DND-41 (cell line): ENCODE results near the gene SECTM1.

Experiments
- ATAC-seq: fragments of 200-7000 bp; cut with Tn5 transposase; 3 replicates; pipeline ENCODE4 v1.9.1; 2021; ENCODE audit warnings: low read depth; ENCODE audit not compliant: insufficient read depth
- DNase-seq: peaks from one replicate; pipeline ENCODE4 v3.0.0-alpha.2; 2020
- H2AFZ ChIP-seq: 2 replicates; pipeline ENCODE4 v1.6.0; 2012; ENCODE audit warnings: low read depth, low read length
- H3K27ac ChIP-seq: 2 replicates; pipeline ENCODE4 v1.5.1; 2012; ENCODE audit warnings: low read length, inconsistent platforms
- H3K27me3 ChIP-seq: fragments of 200-600 bp; sonication (generic); 2 replicates; pipeline ENCODE4 v1.6.0; 2012; ENCODE audit warnings: low read length, mild to moderate bottlenecking, inconsistent platforms; ENCODE audit not compliant: insufficient read depth, poor library complexity
- H3K36me3 ChIP-seq: 2 replicates; pipeline ENCODE4 v1.5.1; 2012; ENCODE audit warnings: low read length, inconsistent platforms; ENCODE audit not compliant: insufficient read depth
- H3K4me1 ChIP-seq: 2 replicates; pipeline ENCODE4 v1.5.1; 2012; ENCODE audit warnings: mild to moderate bottlenecking, low read length; ENCODE audit not compliant: insufficient read depth
- H3K4me2 ChIP-seq: 2 replicates; pipeline ENCODE4 v1.6.0; 2012; ENCODE audit warnings: mild to moderate bottlenecking, moderate library complexity, low read length, inconsistent platforms; ENCODE audit not compliant: insufficient read depth
- H3K4me3 ChIP-seq, 2 experiments: fragments of 200-600 bp in 1 of 2; shearing (Covaris generic) in 1 of 2; 2 replicates each; pipeline ENCODE4 v1.5.1; 2012 to 2016; ENCODE audit warnings: inconsistent platforms in 2 of 2, low read length in 2 of 2, mild to moderate bottlenecking in 2 of 2, low read depth in 1 of 2, moderate library complexity in 1 of 2
- H3K79me2 ChIP-seq: 2 replicates; pipeline ENCODE4 v1.6.0; 2012; ENCODE audit warnings: low read length, inconsistent platforms; ENCODE audit not compliant: insufficient read depth
- H3K9ac ChIP-seq: 2 replicates; pipeline ENCODE4 v1.6.0; 2012; ENCODE audit warnings: low read depth, mild to moderate bottlenecking, inconsistent platforms, low read length, moderate library complexity
- H3K9me3 ChIP-seq: 2 replicates; pipeline ENCODE4 v1.5.1; 2012; ENCODE audit warnings: low read length, moderate library complexity, mild to moderate bottlenecking, inconsistent platforms; ENCODE audit not compliant: insufficient read depth, severe bottlenecking
- H4K20me1 ChIP-seq: 2 replicates; pipeline ENCODE4 v1.6.0; 2012; ENCODE audit warnings: low read length; ENCODE audit not compliant: insufficient read depth
- CTCF ChIP-seq: IDR thresholded peaks from 2 replicates; pipeline ENCODE4 v1.5.1; 2012; ENCODE audit warnings: borderline replicate concordance, low read length, moderate library complexity, mild to moderate bottlenecking; ENCODE audit not compliant: poor library complexity, severe bottlenecking; ENCODE audit errors: extremely low read depth
- EZH2 ChIP-seq: IDR thresholded peaks from 3 replicates; pipeline ENCODE4 v1.6.1; 2012; ENCODE audit warnings: borderline replicate concordance, low read depth, mild to moderate bottlenecking, moderate library complexity, low read length, inconsistent platforms; ENCODE audit not compliant: severe bottlenecking

Gene SECTM1

GRCh38 chr17:82331345-82331939 lies 2.1 kb downstream of the SECTM1 start:
- H3K9me3 ChIP-seq = no peaks in the 10 kb centered on the region
- H3K79me2 ChIP-seq = no peaks in the 10 kb centered on the region
- no peaks in the 10 kb centered on the region for H3K36me3 ChIP-seq
- H3K4me3 ChIP-seq = no peak overlapping the region
- H3K27me3 ChIP-seq = no peaks in the 10 kb centered on the region
- DNase-seq (no peak), ATAC-seq (no peak)
- no peak overlapping the region for H3K4me2 ChIP-seq
- H3K4me1 ChIP-seq = peaks cover 23% of the 10 kb centered on the region
- H4K20me1 ChIP-seq = no peaks in the 10 kb centered on the region
- TF ChIP-seq EZH2 (no peak), CTCF (no peak)
- no peak overlapping the region for H3K27ac ChIP-seq
- H2AFZ ChIP-seq = no peak overlapping the region
- no peak overlapping the region for H3K9ac ChIP-seq

GRCh38 chr17:82330322-82331239 lies 3.0 kb downstream of the SECTM1 start:
- H3K9ac ChIP-seq = no peak overlapping the region
- H3K27me3 ChIP-seq = no peaks in the 10 kb centered on the region
- TF ChIP-seq CTCF = no peak
- TF ChIP-seq EZH2 = no peak
- H3K4me2 ChIP-seq = no peak overlapping the region
- peak; percentile 61 for DNase-seq
- H4K20me1 ChIP-seq = no peaks in the 10 kb centered on the region
- H3K9me3 ChIP-seq = no peaks in the 10 kb centered on the region
- H3K4me3 ChIP-seq = no peak overlapping the region
- H3K36me3 ChIP-seq = no peaks in the 10 kb centered on the region
- H2AFZ ChIP-seq = no peak overlapping the region
- no peaks in the 10 kb centered on the region for H3K79me2 ChIP-seq
- H3K27ac ChIP-seq = no peak overlapping the region
- peak; percentile 15; the same call in 1 of the 3 replicates for ATAC-seq
- peaks cover 16% of the 10 kb centered on the region for H3K4me1 ChIP-seq

GRCh38 chr17:82329683-82330321 lies 3.8 kb downstream of the SECTM1 start:
- Histone ChIP-seq H4K20me1 (no peaks in the 10 kb centered on the region), H3K4me3 (no peak overlapping the region), H3K27me3 (no peaks in the 10 kb centered on the region), H3K79me2 (no peaks in the 10 kb centered on the region), H3K27ac (no peak overlapping the region), H3K9me3 (no peaks in the 10 kb centered on the region), H2AFZ (no peak overlapping the region), H3K4me2 (no peak overlapping the region), H3K4me1 (peaks cover 8% of the 10 kb centered on the region), H3K36me3 (no peaks in the 10 kb centered on the region), H3K9ac (no peak overlapping the region)
- no peak for ATAC-seq
- DNase-seq = no peak
- TF ChIP-seq CTCF (no peak), EZH2 (no peak)
